Stimulated activated CD8-positive, alpha-beta memory T cell treated with anti-CD3 and anti-CD28 coated beads, Interleukin-7, amount 100 ng/mL, for 24 hours (primary cell): ENCODE measurements around the gene KRTAP9-8.
"Not testable (repeated sequence)": the region's sequence is repeated elsewhere in the genome, so short reads cannot be mapped to it uniquely, and the experiment has no call there.

Experiments used
- DNase-seq: peaks from one replicate; pipeline ENCODE4 v3.0.0-alpha.2; 2020; ENCODE audit warnings: low read depth

Gene KRTAP9-8

GRCh38 chr17:41255381-41256290 is 17.8 kb downstream of the KRTAP9-8 start, which contains the start of gene KRTAP9-9:
Gene KRTAP9-9, plus strand, starts transcription at chr17:41255384.
- DNase-seq: not testable (repeated sequence)

GRCh38 chr17:41256291-41256685 is 18.5 kb downstream of the KRTAP9-8 start:
- no peak for DNase-seq

DNA sequence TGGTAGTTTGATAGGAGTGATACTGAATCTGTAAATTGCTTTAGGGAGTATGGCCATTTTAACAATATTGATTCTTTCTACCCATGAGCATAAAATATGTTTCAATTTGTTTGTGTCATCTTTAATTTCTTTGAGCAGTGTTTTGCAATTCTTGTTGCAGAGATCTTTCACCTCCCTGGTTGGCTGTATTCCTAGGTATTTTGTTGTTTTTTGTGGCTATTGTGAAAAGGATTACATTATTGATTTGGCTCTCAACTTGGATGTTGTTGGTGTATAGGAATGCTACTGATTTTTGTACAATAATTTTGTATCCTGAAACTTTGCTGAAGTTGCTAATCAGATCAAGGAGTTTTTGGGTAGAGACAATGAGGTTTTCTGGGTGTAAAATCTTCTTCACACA is 20.6 kb downstream of the KRTAP9-8 start:
- no peak for DNase-seq

DNA sequence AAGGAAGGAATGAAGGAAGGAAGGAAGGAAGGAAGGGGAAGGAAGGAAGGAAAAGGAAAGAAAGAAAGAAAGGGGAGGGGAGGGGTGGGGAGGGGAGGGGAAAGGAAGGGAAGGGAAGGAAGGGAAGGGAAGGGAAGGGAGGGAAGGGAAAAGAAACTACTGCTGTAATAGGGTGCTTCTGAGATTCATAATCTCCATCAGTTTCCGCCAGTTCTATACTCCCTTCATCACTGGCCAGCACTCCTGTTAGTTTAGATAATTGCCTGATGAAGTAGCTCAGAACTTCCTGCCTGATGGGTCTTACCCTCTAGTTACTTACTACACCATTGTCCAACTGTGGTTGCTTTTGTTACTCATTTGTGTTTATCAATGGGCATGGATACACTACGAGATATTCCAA is 25.4 kb downstream of the KRTAP9-8 start:
- DNase-seq: no peak

GRCh38 chr17:41264599-41264998 is 26.8 kb downstream of the KRTAP9-8 start:
- DNase-seq: no peak

DNA sequence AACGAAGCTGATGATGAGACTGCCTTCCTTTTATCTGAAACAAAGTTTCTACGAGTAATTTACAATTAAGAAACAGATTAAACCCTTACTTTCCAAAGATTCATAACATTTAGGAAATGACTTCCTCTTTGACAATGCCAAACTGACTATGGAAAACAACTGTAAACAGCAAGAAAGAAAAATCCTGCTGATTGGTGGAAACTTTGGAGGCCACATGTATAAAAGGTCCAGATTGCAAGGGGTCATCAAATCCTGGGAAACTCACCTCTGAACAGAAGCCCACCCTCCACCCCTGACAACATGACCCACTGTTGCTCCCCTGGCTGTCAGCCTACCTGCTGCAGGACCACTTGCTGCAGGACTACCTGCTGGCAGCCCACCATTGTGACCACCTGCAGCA is 27.3 kb downstream of the KRTAP9-8 start, which contains the start of gene KRTAP9-6:
Gene KRTAP9-6, plus strand, starts transcription at position 301 of the 400 bp plus-strand sequence. Its CDS starts 0 bp downstream, at position 301.
- DNase-seq: no peak

DNA sequence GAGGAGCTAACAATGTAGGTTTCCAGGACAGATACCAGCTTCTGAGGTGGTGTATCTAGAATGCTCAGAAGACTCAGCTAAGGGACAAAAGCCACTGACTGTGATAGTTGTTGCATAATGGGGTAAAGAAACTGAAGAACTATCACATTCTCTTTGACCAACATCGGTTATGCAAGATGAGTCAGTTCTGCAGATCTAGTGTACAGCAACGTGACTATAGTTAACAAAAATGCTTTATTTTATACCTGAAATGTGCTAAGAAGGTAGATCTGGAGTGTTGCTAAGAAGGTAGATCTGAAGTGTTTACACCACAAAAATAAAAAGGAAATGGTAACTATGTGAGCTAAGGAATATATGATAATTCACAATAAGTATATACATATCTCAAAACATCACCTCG is 29.9 kb downstream of the KRTAP9-8 start:
- no peak for DNase-seq

DNA sequence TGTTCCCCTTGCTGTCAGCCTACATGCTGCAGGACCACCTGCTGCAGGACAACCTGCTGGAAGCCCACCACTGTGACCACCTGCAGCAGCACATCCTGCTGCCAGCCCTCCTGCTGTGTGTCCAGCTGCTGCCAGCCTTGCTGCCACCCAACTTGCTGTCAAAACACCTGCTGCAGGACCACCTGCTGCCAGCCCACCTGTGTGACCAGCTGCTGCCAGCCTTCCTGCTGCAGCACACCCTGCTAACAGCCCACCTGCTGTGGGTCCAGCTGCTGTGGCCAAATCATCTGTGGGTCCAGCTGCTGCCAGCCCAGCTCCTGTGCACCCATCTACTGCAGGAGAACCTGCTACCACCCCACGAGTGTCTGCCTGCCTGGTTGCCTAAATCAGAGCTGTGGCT is 33.5 kb downstream of the KRTAP9-8 start:
- not testable (repeated sequence) for DNase-seq

DNA sequence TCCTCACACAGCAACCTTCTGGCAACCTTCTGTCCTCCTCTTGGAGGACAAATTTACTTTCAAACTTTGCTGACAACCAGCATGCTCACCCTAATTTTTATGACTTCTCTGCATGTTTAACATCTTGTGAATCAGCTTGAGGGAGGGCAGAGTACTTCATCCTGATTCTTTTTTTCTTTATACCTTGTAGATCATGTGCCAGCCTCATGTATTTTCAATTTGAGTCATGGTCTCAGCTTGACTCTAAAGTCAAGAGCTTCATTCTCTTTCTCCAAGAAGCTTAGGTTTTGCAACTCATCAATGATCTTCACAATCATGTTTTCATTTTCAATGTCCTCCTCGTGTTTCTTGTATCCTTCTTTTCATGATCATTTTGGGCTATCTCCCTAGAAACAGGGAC is 34.1 kb downstream of the KRTAP9-8 start:
- no peak for DNase-seq

- not testable (repeated sequence) for DNase-seq
Observed at GRCh38 chr17:41275648-41276190, 37.9 kb downstream of the KRTAP9-8 start, which contains the start of gene KRTAP9-7. Gene KRTAP9-7, plus strand, starts transcription at chr17:41275698. Its CDS starts 0 bp downstream, at chr17:41275698.

- DNase-seq: no peak
Observed at GRCh38 chr17:41278176-41278955, 40.6 kb downstream of the KRTAP9-8 start.

DNA sequence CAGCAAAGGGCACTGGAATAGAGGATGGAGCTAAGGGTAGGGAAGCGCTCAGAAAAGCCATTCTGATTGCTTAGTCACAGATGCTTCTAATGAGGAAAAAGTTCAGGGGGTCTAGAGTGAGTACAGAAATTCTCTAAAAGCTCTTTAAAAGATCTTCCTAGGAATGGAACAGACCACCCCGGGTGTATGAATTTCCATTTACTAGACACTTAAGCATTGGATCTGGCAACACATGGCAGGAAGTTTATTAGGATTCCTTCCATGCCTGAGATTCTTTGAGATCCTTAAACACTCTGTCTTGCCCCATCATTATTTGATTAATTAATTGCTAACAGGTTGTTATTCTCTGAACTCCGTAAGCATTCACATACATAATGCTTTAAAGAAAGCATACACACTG is 46.2 kb downstream of the KRTAP9-8 start:
- no peak for DNase-seq

DNA sequence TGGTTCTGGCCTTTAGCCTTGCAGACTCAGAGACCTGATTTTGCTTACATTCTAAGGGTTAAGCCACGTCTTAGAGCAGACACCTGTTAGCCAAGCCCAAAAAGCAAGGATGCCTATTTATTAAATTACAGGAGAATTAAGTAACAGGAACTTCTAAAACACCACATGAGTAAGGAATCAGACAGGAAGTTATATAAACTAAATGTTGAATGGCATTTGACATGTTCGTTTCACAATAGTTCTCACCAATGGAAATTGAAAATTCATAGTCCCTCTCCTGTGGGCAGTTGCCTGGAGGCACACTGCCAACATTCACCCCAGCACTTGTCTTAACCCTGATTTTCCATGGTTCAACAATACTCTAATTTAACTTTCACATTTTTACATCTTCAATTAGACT is 46.7 kb downstream of the KRTAP9-8 start:
- no peak for DNase-seq

- no peak for DNase-seq
Observed at GRCh38 chr17:41287050-41287449, 49.3 kb downstream of the KRTAP9-8 start.
